Measurements from ENCODE around the gene FGF14.
"Not testable (repeated sequence)": the region's sequence is repeated elsewhere in the genome, so short reads cannot be mapped to it uniquely, and the experiment has no call there.

The FGF14 gene

GRCh38 chr13:102187313-102187712 is 214.5 kb downstream of the FGF14 start:
- DNase-seq, result no peak

- no peak for DNase-seq
Observed at GRCh38 chr13:102185375-102185984, 216.4 kb downstream of the FGF14 start.

DNA sequence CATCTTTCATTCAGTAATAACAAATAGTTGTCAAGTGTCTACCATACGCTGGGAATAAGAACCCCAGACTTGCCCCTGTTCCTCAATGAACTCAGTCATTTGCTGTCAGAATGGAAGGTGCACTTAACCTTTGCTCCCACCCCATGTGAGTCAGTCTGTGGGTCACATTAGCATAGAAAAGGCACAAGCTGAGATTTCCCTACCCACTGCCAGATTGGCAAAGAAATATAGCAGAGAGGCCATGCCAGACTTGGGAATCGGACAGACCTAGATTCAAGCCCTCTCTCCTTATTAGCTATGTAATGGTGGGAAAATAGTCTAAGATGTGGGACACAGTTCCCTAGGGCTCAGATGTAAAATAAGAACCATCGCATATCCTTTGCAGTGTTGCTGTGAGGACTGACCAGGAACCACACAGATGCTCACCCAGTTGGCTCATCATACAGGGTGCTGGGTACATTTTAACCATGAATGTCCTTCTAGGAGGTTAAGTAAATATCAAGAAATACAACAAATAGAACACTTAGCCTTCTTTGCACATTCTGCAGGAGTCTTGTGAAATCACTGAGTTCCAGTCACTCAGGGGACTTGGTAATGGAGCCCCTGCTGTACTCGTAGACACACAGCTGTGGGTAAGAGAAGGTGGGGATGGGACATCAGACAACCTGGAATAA is 218.2 kb downstream of the FGF14 start:
- DNase-seq, result no peak

GRCh38 chr13:102182170-102182569 is 219.7 kb downstream of the FGF14 start:
- no peak for DNase-seq

GRCh38 chr13:102177431-102177830 is 224.4 kb downstream of the FGF14 start:
- DNase-seq, result no peak

DNA sequence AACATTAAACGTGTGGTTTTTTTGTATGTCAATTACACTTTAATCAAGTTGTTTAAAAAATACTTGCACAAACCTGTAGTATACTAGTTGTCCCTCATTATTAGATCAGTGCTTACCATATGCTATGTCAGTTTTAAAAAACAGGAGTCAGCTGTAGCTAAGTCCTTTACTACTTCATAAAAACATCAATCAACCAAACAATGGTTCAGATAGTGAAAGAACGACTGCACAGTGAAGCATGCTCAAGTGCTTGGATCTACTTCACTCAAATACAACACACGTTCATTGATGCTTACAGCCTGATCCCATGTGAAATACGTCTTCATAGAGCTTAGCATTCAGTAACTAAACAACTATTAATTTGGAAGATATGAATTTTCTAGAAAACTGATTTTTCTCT is 225.0 kb downstream of the FGF14 start:
- no peak for DNase-seq

DNA sequence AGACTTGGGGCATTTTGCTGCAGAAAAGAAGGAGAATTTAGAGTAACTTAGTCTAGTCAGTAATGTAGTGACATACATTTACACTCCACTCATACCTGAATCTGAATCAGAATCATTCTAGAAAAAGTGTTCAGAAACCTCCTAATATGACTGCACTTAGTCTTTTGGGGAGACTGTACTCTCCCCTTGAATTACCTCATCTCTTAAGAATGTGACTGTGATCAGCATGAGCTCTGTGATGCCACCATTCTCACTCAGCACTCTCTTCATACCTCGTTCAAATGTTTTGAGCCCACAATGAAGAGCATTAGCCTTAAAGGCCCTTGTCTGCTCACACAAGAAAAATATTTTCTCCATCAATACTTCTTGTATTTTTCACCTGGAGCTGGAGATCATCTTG is 229.4 kb downstream of the FGF14 start:
- DNase-seq, result no peak

DNA sequence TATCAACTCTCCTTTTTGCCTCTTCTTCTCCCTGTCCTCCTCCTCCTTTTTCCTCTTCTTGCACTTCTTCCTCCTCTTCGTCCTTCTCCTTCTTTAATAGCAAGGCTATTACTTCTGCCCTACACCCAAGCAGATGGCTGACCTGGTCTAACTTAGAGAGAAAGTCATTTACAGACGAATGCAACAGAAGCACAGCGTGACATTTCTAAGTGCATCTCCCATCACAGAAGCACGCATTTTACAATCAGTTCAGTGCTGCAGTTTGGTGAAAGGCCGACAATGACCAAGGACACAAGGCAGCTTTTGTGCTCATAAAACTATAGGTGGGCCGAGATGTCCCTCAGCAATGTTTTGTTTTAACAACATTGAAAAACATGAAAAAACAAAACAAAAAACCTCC is 231.5 kb downstream of the FGF14 start:
- DNase-seq, result no peak

GRCh38 chr13:102169471-102170015 is 232.3 kb downstream of the FGF14 start:
- DNase-seq, result no peak

- no peak for DNase-seq
Observed at GRCh38 chr13:102152790-102153189, 249.1 kb downstream of the FGF14 start.

GRCh38 chr13:102147353-102147752 is 254.5 kb downstream of the FGF14 start:
- no peak for DNase-seq

DNA sequence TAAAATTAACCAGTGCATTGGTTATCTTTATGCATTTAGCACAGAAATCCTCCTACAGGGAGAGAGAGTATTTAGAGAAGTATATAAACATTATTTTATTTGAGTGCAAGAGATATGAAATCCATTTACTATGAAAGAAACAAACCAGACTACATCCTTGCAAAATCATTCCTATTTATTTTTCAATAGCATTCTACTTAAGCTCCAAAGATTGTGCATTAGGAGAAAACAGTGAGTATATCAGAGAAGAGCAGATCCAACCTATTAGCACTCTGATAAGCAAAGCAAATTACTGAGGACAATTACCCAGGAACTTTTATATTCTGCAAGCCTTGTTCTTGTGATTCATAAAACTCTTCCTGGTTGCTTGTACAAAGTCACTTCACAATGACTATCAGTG is 256.1 kb downstream of the FGF14 start:
- no peak for DNase-seq

DNA sequence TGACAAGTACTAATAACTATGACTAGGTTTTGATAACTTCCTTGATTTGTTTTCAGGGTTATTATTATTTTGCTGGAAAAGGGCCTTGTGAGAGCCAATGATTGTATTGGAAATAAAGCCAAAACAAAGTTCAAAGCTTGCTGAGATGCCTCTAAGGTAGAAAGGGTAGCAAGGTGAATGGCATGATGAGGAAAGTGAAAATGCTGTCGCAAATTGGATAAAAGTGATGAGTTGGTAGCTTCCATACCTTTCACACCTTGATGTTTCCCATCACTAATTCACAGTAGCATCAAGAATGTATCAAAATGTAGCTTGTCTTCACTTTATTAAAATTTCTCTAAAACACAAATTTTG is 259.4 kb downstream of the FGF14 start:
- DNase-seq, result no peak

GRCh38 chr13:102141625-102142472 is 260.0 kb downstream of the FGF14 start:
- peak; percentile 41 for DNase-seq

- no peak for DNase-seq
Observed at GRCh38 chr13:102139626-102140025, 262.2 kb downstream of the FGF14 start.

DNA sequence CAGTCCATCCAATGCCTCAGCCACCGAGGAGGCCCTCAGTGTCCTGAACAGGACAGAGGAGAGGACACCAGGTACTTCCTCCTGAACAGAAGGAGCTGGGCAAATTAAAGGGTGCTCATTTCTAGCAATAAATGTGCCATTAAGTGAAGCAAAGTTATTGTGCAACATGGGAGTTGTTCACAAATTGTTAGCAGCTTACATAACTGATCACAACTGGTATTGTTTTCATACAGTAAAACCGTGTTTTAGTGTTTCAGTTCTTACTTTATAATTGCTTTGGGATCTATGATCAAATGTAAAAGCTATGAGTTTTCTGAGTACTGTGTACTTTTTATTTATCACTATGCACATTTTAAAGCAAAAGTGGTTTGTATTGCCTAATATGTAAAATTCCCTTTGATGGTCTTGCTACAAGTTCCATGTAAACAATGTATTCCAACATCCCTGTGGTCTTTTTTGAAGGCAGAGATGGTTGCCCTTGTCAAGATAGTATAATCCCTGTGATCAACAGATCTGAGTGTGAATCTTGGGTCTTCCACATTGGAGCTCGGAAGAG is 263.1 kb downstream of the FGF14 start:
- DNase-seq, result no peak

DNA sequence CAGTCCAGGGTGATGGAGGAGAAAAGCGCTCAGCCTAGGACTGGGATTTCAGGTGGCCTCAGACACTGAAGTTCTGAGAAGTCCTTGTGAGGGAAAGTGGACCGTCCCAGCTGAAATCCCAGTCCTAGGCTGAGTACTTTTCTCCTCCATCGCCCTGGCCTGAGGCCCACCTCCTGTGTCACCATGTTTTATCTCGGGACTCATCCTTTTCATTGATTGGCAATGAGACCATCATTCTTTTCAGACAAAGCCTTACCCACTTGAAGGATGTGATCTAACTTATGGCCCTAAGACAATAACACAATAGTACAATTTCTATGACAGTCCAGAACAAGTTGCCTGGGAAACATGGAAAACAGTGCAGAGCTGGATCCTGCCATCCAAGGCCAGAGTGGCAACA is 263.9 kb downstream of the FGF14 start:
- not testable (repeated sequence) for DNase-seq

GRCh38 chr13:102136735-102137296 is 265.0 kb downstream of the FGF14 start:
- DNase-seq, result no peak

GRCh38 chr13:102132777-102133295 is 269.0 kb downstream of the FGF14 start:
- no peak for DNase-seq

DNA sequence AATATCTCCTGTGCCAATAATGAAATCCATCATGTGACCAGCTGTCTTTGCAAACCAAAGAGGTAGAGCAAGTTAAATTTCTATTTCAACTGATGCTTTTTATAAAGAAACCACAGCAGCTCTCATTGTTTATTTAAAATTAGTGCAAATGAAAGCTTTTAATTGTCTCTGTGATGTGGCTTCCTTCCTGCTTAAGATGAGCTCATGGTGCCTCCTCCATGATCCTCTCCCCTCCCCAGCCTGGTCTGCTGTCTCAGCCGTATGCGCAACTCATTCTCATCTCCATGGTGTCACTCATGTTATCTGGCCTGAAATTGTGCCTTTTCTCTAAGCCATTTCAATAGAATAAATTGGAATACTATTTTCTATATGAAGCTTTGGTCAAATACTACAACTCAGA is 270.6 kb downstream of the FGF14 start:
- DNase-seq, result no peak

DNA sequence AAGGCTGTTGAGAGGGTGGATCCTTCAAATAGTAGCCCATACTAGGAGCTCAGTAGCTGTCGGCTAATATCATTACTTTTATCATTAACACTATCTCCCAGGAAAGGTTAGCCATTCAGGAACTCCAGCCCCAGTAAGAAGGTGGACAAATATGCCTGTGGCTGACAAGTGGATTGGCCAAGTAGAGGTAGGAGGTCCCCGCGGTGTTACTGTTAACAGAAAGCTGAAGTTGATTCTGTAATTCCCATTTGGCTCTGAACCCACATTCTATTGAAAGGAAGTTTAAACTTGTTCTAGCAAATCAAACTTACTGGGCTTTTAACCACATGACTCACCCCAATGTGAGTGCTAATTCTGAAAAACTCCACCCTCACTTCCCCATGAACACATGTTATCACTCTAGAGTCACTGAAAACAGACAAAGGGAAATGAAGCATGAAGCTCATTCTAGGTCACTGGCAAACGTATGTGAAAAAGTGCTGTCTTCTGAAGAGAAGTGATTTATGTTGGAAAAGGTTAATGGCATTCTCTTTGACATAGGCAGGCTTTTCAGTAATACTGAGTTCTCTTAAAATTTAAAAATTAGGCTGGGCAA is 273.5 kb downstream of the FGF14 start:
- peak; percentile 22 for DNase-seq

GRCh38 chr13:102127153-102127552 is 274.7 kb downstream of the FGF14 start:
- DNase-seq, result no peak

DNA sequence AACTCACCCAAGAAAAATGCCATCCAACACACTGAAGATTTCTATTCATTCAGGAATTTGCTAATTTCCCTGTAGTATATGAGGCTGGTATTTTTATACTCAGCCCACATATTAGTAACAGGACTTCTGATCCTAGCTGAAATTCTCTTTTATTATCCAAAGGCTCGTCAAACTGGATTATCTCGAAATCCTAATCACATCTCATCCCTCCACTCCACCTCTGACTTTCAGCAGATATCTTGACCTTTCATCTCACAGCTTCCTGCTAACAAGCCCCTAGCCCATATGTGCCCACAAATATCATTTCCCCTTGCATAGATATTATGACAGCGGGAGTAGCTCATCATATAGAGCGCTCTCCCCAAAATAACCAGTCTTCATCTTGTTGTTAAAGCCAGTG is 279.7 kb downstream of the FGF14 start:
- no peak for DNase-seq
